Transverse colon (tissue), 4 donors: ENCODE data around the gene ZDHHC14. TPM values are rescaled to one million over a fixed set of nuclear protein-coding genes. Genes with fewer than 3 reads are reported as not detected.

ENCODE experiments used
- DNase-seq: peaks from one replicate; pipeline ENCODE4 v3.0.0-alpha.2; 2019
- H3K27ac ChIP-seq, 4 donors: fragments of 200-600 bp; sonication (generic); 2 replicates each; pipeline ENCODE4 v1.5.1; 2016 to 2018; ENCODE audit warnings: inconsistent platforms in 4 of 4
- H3K27me3 ChIP-seq: fragments of 200-600 bp; sonication (generic); 2 replicates; pipeline ENCODE4 v1.5.1; 2017; ENCODE audit warnings: inconsistent platforms
- H3K36me3 ChIP-seq, 4 donors: fragments of 200-600 bp; sonication (generic); 2 replicates each; pipeline ENCODE4 v1.5.1; 2017 to 2019; ENCODE audit warnings: inconsistent platforms in 4 of 4
- H3K4me1 ChIP-seq, 4 donors: fragments of 200-600 bp; sonication (generic); 2 replicates each; pipeline ENCODE4 v1.5.1; 2017 to 2020; ENCODE audit warnings: inconsistent platforms in 4 of 4
- H3K4me3 ChIP-seq, 4 donors: fragments of 200-600 bp; sonication (generic); 1 replicate in 1 of 4; 2 replicates in 3 of 4; pipeline versions ENCODE4 v1.5.1 to v1.6.1; 2017 to 2019; ENCODE audit warnings: inconsistent platforms in 4 of 4
- H3K9me3 ChIP-seq, 2 donors: fragments of 200-600 bp; sonication (generic); 2 replicates each; pipeline ENCODE4 v1.5.1; 2017 to 2019; ENCODE audit warnings: inconsistent platforms in 2 of 2
- EP300 ChIP-seq: sonication (generic); formaldehyde crosslinking; IDR thresholded peaks from one replicate; pipeline ENCODE4 v1.6.1; 2017; ENCODE audit warnings: antibody characterized with exemption, low read depth
- POLR2A ChIP-seq: fragments of 450-650 bp; IDR thresholded peaks from one replicate; pipeline ENCODE4 v1.6.1; 2016; ENCODE audit warnings: antibody characterized with exemption, mild to moderate bottlenecking, moderate library complexity
- POLR2AphosphoS5 ChIP-seq, 3 donors: sonication (generic); formaldehyde crosslinking; IDR thresholded peaks; one replicate each; pipeline ENCODE4 v1.6.1; 2016; ENCODE audit warnings: antibody characterized with exemption in 3 of 3
- WGBS, 2 donors: methylation state at CpG; one replicate each; pipeline ENCODE4 v1.1.5; 2018; ENCODE audit warnings: low coverage in 1 of 2; 5-methylcytosine and 5-hydroxymethylcytosine counted together
- in situ Hi-C, 4 donors: fragments of 200-750 bp; cut with MboI; loops; one replicate each; pipeline versions ENCODE4 v1.15.0 to v1.15.1; 2017; ENCODE audit warnings: low sequenced_read_pairs in 3 of 4, low pct_ligation_motif_present in 1 of 4, low pct_unique_long_range_greater_than_20kb in 1 of 4
- intact Hi-C: fragments of 100-400 bp; cut with DNase I; formaldehyde crosslinking; loops from one replicate; pipeline ENCODE4 v1.15.1; 2023; ENCODE audit warnings: low total_unique reads
- total RNA-seq, 4 donors: library from RNA; depleted of rRNA; stranded (reverse); fragments of >200 nt; gene quantifications; one replicate each; pipeline ENCODE4 v1.1.0, GENCODE V29; 2016
- TF ChIP-seq, protein P1 (sequence below), 5 experiments: fragments of 200-600 bp in 3 of 5; fragments of 450-650 bp in 2 of 5; sonication (generic) in 3 of 5; IDR thresholded peaks; 1 replicate in 2 of 5; 2 replicates in 3 of 5; pipeline ENCODE4 v1.5.1; 2016 to 2017; ENCODE audit warnings: antibody characterized with exemption in 5 of 5, inconsistent platforms in 3 of 5, mild to moderate bottlenecking in 2 of 5, moderate library complexity in 1 of 5

The ZDHHC14 gene
- total RNA-seq, 4 donors from 2014 or later: 10.2 to 16.5 (median 12.5) TPM

DNA sequence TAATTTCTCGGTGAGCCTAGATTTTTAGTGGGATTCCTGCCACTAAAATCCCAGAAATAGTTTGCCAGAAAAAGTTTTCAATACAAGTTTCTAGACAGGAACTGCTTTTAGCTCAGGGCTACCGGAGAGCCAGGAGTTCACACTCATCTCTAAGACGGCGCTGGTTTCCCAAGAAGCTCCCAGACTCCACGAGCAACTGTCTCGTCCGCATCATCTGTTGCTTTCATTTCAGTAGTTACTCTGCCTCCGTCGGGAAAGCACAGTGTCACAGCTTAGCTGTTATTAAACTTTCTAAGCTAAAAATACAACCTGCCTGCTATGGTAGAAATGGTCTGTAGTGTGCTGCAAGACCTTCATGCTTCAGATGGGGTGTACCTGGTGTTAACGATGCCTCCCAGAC lies 244.8 kb downstream of the ZDHHC14 start:
- H3K27me3 ChIP-seq: no peaks in the 10 kb centered on the region
- in situ Hi-C loops (no loop called here), intact Hi-C loops (no loop called here)
- TF ChIP-seq POLR2A (no peak), POLR2AphosphoS5 (IDR thresholded peaks at IDR 0.05) (no peak), EP300 (no peak)
- TF ChIP-seq, protein P1, sequence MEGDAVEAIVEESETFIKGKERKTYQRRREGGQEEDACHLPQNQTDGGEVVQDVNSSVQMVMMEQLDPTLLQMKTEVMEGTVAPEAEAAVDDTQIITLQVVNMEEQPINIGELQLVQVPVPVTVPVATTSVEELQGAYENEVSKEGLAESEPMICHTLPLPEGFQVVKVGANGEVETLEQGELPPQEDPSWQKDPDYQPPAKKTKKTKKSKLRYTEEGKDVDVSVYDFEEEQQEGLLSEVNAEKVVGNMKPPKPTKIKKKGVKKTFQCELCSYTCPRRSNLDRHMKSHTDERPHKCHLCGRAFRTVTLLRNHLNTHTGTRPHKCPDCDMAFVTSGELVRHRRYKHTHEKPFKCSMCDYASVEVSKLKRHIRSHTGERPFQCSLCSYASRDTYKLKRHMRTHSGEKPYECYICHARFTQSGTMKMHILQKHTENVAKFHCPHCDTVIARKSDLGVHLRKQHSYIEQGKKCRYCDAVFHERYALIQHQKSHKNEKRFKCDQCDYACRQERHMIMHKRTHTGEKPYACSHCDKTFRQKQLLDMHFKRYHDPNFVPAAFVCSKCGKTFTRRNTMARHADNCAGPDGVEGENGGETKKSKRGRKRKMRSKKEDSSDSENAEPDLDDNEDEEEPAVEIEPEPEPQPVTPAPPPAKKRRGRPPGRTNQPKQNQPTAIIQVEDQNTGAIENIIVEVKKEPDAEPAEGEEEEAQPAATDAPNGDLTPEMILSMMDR (IDR thresholded peaks at IDR 0.05): no peak
- DNase-seq: no peak
- no peaks in the 10 kb centered on the region for H3K36me3 ChIP-seq
- no peak overlapping the region for H3K4me3 ChIP-seq
- WGBS, 2 donors: 86 to 93% methylated on average over 6 to 10 of the region's 10 CpGs
- no peak overlapping the region for H3K27ac ChIP-seq
- H3K4me1 ChIP-seq: no peaks in the 10 kb centered on the region
- H3K9me3 ChIP-seq: no peaks in the 10 kb centered on the region

DNA sequence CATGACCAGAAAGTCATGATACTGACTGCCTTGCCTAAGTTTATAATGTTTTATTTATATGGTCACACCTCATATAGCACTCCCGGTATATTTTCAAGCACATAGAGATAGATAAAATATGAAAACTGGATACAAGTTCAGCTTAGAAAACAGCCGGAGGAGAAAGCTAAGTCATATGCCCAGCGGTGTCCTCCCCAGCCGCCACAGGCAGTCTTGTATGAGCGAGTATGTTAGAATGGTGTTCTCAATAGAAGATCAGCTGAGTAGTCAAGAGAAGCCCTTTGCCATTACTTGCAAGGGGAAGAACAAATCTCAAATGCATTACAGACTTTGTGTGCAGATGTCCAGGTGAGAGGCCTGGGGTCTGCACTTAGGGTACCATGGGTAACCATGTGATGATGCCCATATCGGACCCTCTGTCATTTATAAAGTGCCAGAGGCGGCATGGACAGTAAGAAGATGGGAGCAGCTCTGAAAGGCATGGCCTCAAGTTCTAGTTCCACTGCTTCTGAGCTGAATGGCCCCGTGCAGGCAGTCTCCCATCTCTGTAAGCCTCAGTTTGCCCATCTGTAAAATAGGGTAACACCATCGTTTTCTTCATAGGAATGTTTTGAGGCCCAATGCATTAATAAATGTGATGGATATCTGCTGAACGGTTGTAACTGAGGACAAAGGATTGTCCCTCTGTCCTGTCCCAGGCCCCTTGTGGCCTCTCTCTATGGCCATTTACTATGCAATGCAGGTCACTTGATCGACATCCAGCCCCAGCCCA lies 246.4 kb downstream of the ZDHHC14 start:
- no peak for DNase-seq
- intact Hi-C loops (no loop called here), in situ Hi-C loops (no loop called here)
- H3K27me3 ChIP-seq: no peaks in the 10 kb centered on the region
- H3K9me3 ChIP-seq: no peaks in the 10 kb centered on the region
- H3K4me1 ChIP-seq: no peaks in the 10 kb centered on the region
- no peak for TF ChIP-seq POLR2A
- no peak for TF ChIP-seq EP300
- no peak for TF ChIP-seq POLR2AphosphoS5 (IDR thresholded peaks at IDR 0.05)
- TF ChIP-seq, protein P1 (IDR thresholded peaks at IDR 0.05): no peak
- 83 to 87% methylated on average over 8 to 11 of the region's 11 CpGs for WGBS, 2 donors
- no peak overlapping the region for H3K27ac ChIP-seq
- H3K4me3 ChIP-seq: no peak overlapping the region
- no peaks in the 10 kb centered on the region for H3K36me3 ChIP-seq

DNA sequence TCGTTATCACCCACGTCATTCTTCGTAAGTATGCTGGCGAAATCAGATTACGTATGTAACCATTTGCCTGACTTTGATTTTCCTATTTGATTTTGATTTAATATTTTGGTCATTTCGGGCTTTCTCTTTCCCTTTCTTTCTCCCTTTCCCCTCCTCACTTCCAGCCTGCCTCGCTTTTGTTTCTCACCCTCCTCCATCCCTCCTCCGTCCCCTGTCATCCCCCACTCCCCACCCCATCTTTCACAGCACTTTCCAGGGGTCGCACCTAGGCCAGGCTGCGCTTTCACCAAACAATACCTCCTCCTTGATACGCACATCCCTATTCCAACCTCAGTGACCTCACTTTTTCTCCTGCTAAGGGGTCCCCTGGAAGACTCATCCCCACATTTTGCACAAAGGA lies 247.5 kb downstream of the ZDHHC14 start:
- TF ChIP-seq EP300 (no peak), POLR2AphosphoS5 (IDR thresholded peaks at IDR 0.05) (no peak)

DNA sequence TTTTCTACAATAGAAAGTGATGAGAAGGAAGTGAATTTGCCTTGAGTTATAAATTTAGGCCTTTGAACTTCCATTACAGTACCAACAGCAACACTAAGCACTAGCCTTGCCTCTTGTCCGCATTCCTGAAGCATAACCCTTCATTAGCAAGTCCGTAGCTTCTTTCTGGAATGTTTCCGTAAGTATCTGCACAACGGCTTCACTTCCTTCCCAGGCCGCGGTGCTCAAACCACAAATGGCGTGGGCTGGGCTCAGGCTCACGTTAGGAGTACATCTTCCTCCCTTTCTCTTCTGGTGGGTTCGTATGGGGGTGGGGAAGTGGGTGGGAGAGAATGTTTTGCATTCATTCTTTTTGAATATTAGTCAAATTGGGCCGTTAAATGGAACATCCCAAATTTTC lies 248.2 kb downstream of the ZDHHC14 start:
- no peaks in the 10 kb centered on the region for H3K4me1 ChIP-seq
- in situ Hi-C loops (no loop called here), intact Hi-C loops (no loop called here)
- H3K27ac ChIP-seq: no peak overlapping the region
- TF ChIP-seq, protein P1 (IDR thresholded peaks at IDR 0.05): no peak
- TF ChIP-seq EP300 (no peak), POLR2A (no peak), POLR2AphosphoS5 (IDR thresholded peaks at IDR 0.05) (no peak)
- DNase-seq: no peak
- no peaks in the 10 kb centered on the region for H3K27me3 ChIP-seq
- no peaks in the 10 kb centered on the region for H3K9me3 ChIP-seq
- 32 to 65% methylated on average over 10 of the region's 10 CpGs for WGBS, 2 donors
- no peaks in the 10 kb centered on the region for H3K36me3 ChIP-seq
- no peak overlapping the region for H3K4me3 ChIP-seq

More for the DNA sequence above, 247.5 kb downstream of the ZDHHC14 start:
- Histone ChIP-seq H3K27ac (no peak overlapping the region), H3K4me3 (no peak overlapping the region), H3K36me3 (no peaks in the 10 kb centered on the region), H3K9me3 (no peaks in the 10 kb centered on the region), H3K4me1 (no peaks in the 10 kb centered on the region), H3K27me3 (no peaks in the 10 kb centered on the region)
- no peak for DNase-seq
- intact Hi-C loops: no loop called here
- in situ Hi-C loops: no loop called here
- 91 to 93% methylated on average over 9 to 11 of the region's 11 CpGs for WGBS, 2 donors
